SJCRH30 (cell line): ENCODE results near the gene CCT8. TPM values are rescaled to one million over a fixed set of nuclear protein-coding genes. Genes with fewer than 3 reads are reported as not detected.

Experiments used
- DNase-seq, 2 experiments: peaks; one replicate each; pipeline ENCODE4 v3.0.0-alpha.2; 2015 to 2020
- H3K27ac ChIP-seq: fragments of 250-450 bp; sonication (Bioruptor Pico); 2 replicates; pipeline ENCODE4 v1.5.1; 2020; ENCODE audit warnings: mild to moderate bottlenecking, moderate library complexity
- H3K27me3 ChIP-seq: fragments of 250-450 bp; sonication (Bioruptor Pico); 2 replicates; pipeline ENCODE4 v1.5.1; 2020; ENCODE audit warnings: mild to moderate bottlenecking, moderate library complexity
- H3K36me3 ChIP-seq: fragments of 250-450 bp; sonication (Bioruptor Pico); 2 replicates; pipeline ENCODE4 v1.5.1; 2020; ENCODE audit warnings: mild to moderate bottlenecking, moderate library complexity
- H3K4me1 ChIP-seq: fragments of 250-450 bp; sonication (Bioruptor Pico); 2 replicates; pipeline ENCODE4 v1.5.1; 2020; ENCODE audit warnings: mild to moderate bottlenecking, moderate library complexity
- H3K4me3 ChIP-seq: fragments of 250-450 bp; sonication (Bioruptor Pico); 2 replicates; pipeline ENCODE4 v1.5.1; 2020; ENCODE audit warnings: mild to moderate bottlenecking, moderate library complexity
- H3K9me3 ChIP-seq: fragments of 250-450 bp; sonication (Bioruptor Pico); replicated peaks from 2 replicates; pipeline ENCODE4 v1.5.1; 2020; ENCODE audit warnings: mild to moderate bottlenecking, moderate library complexity
- total RNA-seq: library from RNA; depleted of rRNA; stranded (reverse); fragments of >200 nt; shearing (Covaris generic); gene quantifications from 2 replicates; pipeline ENCODE4 v1.2.3, GENCODE V29; 2014; rRNA removed

CCT8 gene
- 438 and 460 TPM in 2 replicates for total RNA-seq

DNA sequence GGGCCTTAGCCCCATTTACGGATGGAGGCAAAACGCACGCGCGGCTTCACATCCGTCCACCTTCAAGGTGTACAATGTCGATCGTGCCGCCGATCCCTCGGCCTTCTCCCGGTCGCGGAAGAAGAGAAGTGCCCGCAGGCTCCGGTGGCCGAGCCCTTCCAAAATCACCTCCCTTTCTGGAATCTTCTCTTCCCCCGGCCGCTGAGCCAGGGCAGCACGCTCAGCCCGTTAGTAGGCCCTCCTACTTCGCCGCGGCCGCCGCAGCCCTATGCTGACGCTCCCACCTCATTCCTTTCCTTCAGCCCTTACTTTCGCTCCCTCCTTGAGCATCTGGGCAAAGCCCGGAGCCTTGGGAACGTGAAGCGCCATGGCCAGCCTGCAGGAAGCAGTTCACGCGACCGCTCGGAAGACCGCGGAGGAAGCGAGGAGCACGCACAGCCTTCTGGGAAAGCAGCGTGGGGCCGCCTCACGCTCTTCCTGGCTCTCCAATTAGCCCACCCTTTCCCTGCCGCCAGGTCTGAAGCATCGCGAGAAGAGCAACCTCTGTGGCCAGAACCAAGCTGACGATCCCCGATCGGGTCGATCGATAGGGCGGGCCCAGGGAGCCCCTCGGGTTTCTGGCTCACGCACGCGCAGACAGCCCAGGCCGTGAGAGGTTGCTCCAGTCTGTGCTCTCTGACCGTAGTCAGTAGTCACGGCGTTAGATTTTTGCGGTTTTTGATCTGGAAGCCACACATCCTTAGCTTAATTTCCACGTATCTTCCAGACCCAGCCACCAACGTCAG is at the start of gene CCT8:
TSS of gene CCT8 (minus strand) at position 427 of the 785 bp plus-strand sequence. CDS start at position 369, 58 bp downstream.
- Histone ChIP-seq H3K4me1 (peaks cover 7% of the 10 kb centered on the region), H3K27ac (peak within 1 kb of the TSS; percentile 86), H3K4me3 (peak within 1 kb of the TSS; percentile 92), H3K9me3 (no peaks in the 10 kb centered on the region), H3K27me3 (no peaks in the 10 kb centered on the region), H3K36me3 (peaks cover 27% of the 10 kb centered on the region)
- peak; percentile 99 to 100 for DNase-seq

DNA sequence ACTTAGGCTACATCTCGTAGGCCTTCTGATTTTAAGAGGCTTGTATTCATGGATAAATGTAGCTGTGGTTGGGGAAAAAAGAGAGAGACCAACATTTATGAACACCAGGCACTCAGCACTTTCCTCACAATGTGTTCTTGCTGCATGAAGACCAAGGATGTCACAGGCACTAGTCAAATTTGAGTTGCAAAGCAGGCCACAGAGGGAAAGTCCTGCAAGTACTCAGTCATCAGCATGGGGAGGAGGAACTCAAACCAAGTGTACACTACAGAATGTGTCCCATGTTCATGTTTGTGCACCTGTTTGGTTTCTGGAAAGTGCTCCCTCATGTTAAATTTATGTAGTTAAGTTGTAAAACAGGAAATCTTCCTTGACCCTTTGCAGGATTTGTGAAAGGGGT is 48.3 kb upstream of the CCT8 start:
- Histone ChIP-seq H3K27ac (no peak overlapping the region), H3K4me1 (peaks cover 7% of the 10 kb centered on the region), H3K9me3 (no peaks in the 10 kb centered on the region), H3K4me3 (no peak overlapping the region), H3K27me3 (no peaks in the 10 kb centered on the region), H3K36me3 (no peaks in the 10 kb centered on the region)
- DNase-seq: no peak

DNA sequence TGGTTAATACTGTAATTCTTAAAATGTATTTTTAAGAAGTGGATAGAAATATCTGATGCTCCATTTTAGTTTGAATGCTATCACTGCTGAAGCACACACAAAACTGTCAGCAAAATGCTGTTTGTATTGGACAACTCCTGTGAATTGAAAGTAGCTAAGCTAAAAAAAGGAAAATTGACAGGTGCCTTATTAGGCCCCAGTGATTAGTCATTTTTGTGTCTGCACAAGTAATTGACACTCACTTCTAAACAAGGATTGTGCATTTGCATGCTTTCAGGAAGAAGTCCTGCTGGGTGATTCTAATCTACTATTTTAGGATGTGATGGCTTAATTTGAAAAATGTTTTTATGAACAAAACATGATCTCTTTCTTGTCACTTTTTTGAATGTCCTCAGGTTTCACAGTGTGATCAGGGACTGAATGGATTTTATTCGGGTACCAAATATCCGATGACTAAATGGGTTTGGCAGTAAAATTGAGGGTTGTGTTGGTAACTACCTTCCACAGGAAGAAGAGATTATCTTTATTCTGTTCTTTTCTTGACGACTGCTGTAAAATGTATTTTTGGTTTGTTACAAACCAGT is 44.0 kb upstream of the CCT8 start:
- DNase-seq: no peak
- peaks cover 12% of the 10 kb centered on the region for H3K4me1 ChIP-seq
- no peaks in the 10 kb centered on the region for H3K9me3 ChIP-seq
- H3K36me3 ChIP-seq: no peaks in the 10 kb centered on the region; the same call in 1 of the 2 replicates
- H3K27me3 ChIP-seq: no peaks in the 10 kb centered on the region
- no peak overlapping the region for H3K4me3 ChIP-seq
- no peak overlapping the region for H3K27ac ChIP-seq

GRCh38 chr21:29115899-29116298 is 42.5 kb upstream of the CCT8 start:
- no peak overlapping the region for H3K4me3 ChIP-seq
- no peak for DNase-seq

GRCh38 chr21:29114765-29115500 is 41.5 kb upstream of the CCT8 start:
- no peaks in the 10 kb centered on the region for H3K27me3 ChIP-seq
- no peak overlapping the region for H3K4me3 ChIP-seq
- H3K27ac ChIP-seq: no peak overlapping the region
- no peaks in the 10 kb centered on the region; the same call in 1 of the 2 replicates for H3K36me3 ChIP-seq
- DNase-seq: no peak
- H3K9me3 ChIP-seq: no peaks in the 10 kb centered on the region
- H3K4me1 ChIP-seq: peaks cover 12% of the 10 kb centered on the region

More at GRCh38 chr21:29115899-29116298, 42.5 kb upstream of the CCT8 start:
- Histone ChIP-seq H3K4me1 (peaks cover 12% of the 10 kb centered on the region), H3K27me3 (no peaks in the 10 kb centered on the region), H3K36me3 (no peaks in the 10 kb centered on the region; the same call in 1 of the 2 replicates), H3K27ac (no peak overlapping the region), H3K9me3 (no peaks in the 10 kb centered on the region)

- DNase-seq: no peak
- Histone ChIP-seq H3K27me3 (no peaks in the 10 kb centered on the region), H3K27ac (peak overlapping the region; percentile 47), H3K9me3 (no peaks in the 10 kb centered on the region; the same call in 1 of the 2 replicates), H3K4me3 (no peak overlapping the region), H3K4me1 (peaks cover 16% of the 10 kb centered on the region), H3K36me3 (0 out of 2 replicates have a peak, but pooled peaks cover 2% of the 10 kb centered on the region)
Measured at GRCh38 chr21:29105218-29105617, 31.8 kb upstream of the CCT8 start.

- DNase-seq: peak; percentile 81 to 92
- no peaks in the 10 kb centered on the region for H3K27me3 ChIP-seq
- peak overlapping the region; percentile 47 for H3K27ac ChIP-seq
- peaks cover 16% of the 10 kb centered on the region for H3K4me1 ChIP-seq
- peak overlapping the region; percentile 8; the same call in 1 of the 2 replicates for H3K4me3 ChIP-seq
- H3K36me3 ChIP-seq: 0 out of 2 replicates have a peak, but pooled peaks cover 2% of the 10 kb centered on the region
- H3K9me3 ChIP-seq: no peaks in the 10 kb centered on the region; the same call in 1 of the 2 replicates
Measured at GRCh38 chr21:29104239-29104708, 30.8 kb upstream of the CCT8 start.

GRCh38 chr21:29102791-29103257 is 29.4 kb upstream of the CCT8 start:
- Histone ChIP-seq H3K4me3 (no peak overlapping the region), H3K36me3 (0 out of 2 replicates have a peak, but pooled peaks cover 2% of the 10 kb centered on the region), H3K4me1 (peaks cover 16% of the 10 kb centered on the region), H3K27me3 (no peaks in the 10 kb centered on the region), H3K27ac (no peak overlapping the region), H3K9me3 (no peaks in the 10 kb centered on the region)
- DNase-seq: no peak

DNA sequence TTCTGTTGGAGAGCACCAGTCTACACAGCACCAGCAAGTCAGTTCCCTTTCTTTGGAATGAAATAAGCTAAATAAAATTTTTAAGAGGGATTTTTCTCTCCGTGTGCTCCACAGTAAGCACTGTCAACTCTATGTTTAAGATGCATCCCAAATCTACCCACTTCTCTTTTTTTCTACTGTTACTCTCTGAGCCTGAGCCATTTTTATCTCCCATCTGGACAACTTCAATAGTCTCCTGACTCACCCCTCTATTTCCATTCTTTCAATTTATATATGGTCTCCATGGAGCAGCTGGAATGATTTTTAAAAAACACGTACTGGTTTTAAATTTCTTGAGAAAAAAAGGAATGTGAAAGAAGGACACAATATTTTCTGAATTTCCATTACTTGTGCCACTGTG is 24.7 kb upstream of the CCT8 start:
- peaks cover 5% of the 10 kb centered on the region; the same call in 1 of the 2 replicates for H3K36me3 ChIP-seq
- H3K27me3 ChIP-seq: no peaks in the 10 kb centered on the region
- H3K4me1 ChIP-seq: no peaks in the 10 kb centered on the region
- no peaks in the 10 kb centered on the region for H3K9me3 ChIP-seq
- no peak for DNase-seq
- no peak overlapping the region for H3K27ac ChIP-seq
- H3K4me3 ChIP-seq: no peak overlapping the region

DNA sequence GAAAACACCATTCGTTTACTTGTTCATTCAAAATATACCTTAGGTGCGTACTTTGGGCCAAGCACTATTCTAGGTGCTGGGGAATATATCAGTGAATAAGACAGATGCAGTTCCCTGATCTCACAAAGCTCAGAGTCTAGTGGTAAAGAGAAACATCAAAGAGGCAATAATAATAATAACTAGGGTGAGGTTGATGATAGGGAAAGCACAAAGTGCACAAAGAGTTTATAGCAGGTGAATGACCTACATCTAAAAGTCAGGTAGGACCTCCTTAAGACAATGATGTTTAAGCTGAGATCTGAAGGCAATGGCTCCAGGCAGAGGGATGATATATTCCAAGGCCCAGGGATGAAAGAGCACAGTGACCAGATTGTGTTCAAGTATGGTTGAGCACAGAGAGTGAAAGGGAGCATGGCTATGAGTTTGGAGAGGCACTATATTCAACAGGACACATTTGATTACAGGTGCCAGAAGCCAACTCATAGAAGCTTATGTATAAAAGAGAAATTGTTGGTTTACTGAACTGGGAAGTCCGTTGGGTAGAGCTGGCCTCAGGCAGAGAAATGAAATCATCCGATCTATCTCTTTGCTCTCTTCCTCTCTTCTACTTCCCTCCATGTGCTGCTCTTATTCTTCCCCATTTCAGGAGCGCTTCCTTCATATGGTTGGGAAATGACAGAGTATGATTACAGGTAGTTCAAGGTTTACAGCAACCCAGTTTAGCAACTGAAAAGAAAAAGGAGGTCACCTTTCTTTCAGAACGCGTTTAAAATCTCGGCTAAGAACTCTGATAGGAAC is 23.0 kb upstream of the CCT8 start:
- H3K36me3 ChIP-seq: peaks cover 7% of the 10 kb centered on the region; the same call in 1 of the 2 replicates
- H3K27ac ChIP-seq: no peak overlapping the region
- H3K4me3 ChIP-seq: no peak overlapping the region
- H3K9me3 ChIP-seq: no peaks in the 10 kb centered on the region
- DNase-seq: no peak
- H3K27me3 ChIP-seq: no peaks in the 10 kb centered on the region
- no peaks in the 10 kb centered on the region for H3K4me1 ChIP-seq

- Histone ChIP-seq H3K4me3 (no peak overlapping the region), H3K4me1 (peaks cover 3% of the 10 kb centered on the region; the same call in 1 of the 2 replicates), H3K27me3 (no peaks in the 10 kb centered on the region), H3K27ac (no peak overlapping the region), H3K9me3 (no peaks in the 10 kb centered on the region), H3K36me3 (peaks cover 14% of the 10 kb centered on the region; the same call in 1 of the 2 replicates)
- no peak for DNase-seq
Measured at GRCh38 chr21:29092102-29092959, 18.9 kb upstream of the CCT8 start.

DNA sequence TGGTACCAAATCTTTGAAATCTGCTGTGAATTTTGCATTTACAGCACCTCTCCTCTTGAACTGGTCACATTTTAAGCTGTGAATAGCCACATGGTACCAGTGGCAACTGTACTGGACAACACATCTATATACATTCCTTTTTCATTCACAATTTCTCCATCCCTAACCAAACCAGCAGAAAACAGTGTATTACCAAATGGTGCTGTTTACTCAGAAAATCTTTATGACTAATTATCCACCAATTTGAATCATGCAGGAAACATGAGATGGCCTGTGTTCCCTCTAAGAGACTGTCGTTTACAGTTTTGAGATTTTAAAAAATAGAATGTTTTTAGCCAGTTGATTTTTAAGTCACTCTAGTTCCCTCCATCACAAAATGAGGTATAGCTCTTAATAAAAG is 17.6 kb upstream of the CCT8 start:
- Histone ChIP-seq H3K9me3 (no peaks in the 10 kb centered on the region), H3K27ac (no peak overlapping the region), H3K27me3 (no peaks in the 10 kb centered on the region), H3K36me3 (peaks cover 14% of the 10 kb centered on the region; the same call in 1 of the 2 replicates), H3K4me1 (peaks cover 3% of the 10 kb centered on the region; the same call in 1 of the 2 replicates), H3K4me3 (no peak overlapping the region)
- no peak for DNase-seq

- no peak overlapping the region for H3K4me3 ChIP-seq
- no peaks in the 10 kb centered on the region for H3K27me3 ChIP-seq
- peaks cover 8% of the 10 kb centered on the region; the same call in 1 of the 2 replicates for H3K4me1 ChIP-seq
- peaks cover 7% of the 10 kb centered on the region; the same call in 1 of the 2 replicates for H3K36me3 ChIP-seq
- H3K9me3 ChIP-seq: no peaks in the 10 kb centered on the region
- no peak overlapping the region for H3K27ac ChIP-seq
- no peak for DNase-seq
Measured at GRCh38 chr21:29085106-29085752, 11.8 kb upstream of the CCT8 start.
